RPMI8226 (cell line): ENCODE results near the gene SOST.
A peak's percentile ranks its signal among the peaks of the same experiment; 100 is the strongest.
"Not testable (repeated sequence)": the region's sequence is repeated elsewhere in the genome, so short reads cannot be mapped to it uniquely, and the experiment has no call there.

Experiments
- DNase-seq: peaks from one replicate; pipeline ENCODE4 v3.0.0-alpha.2; 2015

Gene SOST

DNA sequence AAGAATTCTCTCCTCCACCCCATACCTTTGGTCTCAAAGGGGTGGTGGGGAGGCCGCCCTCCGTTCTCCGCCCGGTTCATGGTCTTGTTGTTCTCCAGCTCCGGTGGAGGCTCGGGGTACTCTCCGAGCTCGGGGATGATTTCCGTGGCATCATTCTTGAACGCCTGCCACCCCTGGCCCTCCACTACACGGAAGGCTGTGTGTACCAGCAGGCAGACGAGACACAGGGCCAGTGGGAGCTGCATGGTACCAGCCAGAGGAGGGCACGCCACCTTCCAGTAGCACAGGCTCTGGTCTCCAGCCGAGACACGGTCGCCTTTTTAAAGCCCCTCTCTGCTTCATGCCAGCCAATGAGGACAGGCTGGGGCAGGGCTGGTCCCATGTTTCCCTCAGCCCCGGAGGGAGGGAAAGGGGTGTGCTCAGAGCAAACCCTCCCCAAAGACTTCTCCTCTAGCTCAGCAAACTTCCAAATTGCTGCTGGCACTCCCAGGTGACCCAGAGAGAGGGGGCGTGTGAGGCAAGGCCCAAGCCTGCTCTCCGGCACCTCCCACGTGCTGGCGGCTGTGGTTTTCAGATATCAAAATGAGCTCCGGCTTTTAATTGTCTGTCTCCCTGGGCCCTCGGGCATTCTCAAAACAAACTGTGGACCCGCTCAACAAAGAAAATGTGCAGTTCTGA is at the start of gene SOST:
TSS of gene SOST (minus strand) at position 295 of the 678 bp plus-strand sequence. CDS start at position 245, 50 bp downstream.
- no peak for DNase-seq

GRCh38 chr17:43808076-43808475 is 49.5 kb upstream of the SOST start:
- no peak for DNase-seq

- DNase-seq, result no peak
Observed at GRCh38 chr17:43805117-43805516, 46.5 kb upstream of the SOST start.

DNA sequence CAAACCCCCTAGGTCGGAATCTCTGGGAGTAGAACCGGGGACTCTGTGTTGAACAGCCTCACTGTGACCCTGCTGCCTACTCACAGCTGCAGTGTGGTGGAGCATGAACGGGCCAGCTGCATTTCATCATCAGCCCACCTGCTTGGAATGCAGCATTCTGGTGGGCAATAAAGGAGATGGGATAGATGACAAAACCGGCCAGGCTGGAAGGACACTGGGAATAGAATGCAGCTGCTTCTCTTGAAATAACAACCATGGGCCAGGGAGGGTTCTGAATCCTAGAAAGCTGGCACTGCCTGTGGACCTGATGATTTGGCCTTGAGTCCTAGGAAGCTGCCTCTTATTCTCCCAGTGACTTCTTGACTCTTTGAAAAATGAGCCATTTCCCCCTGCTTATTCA is 45.2 kb upstream of the SOST start:
- no peak for DNase-seq

DNA sequence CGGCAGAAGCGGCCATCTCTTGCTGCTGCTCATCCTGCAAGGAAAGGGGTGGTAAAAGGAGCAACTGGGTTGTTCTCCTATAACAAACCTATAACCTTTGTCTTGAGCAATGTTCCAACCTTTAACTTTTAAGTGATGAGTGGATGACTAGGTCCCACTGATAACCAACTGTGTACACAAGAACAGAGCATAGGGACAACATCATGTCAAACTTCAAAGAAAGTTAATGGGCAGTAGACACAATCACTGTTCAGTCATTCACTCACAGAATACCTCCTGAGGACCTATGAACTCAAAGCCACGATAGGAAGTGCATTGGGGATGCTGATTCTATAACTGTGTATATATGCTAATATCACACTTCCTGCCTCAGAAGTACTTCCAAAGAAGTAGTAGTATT is 43.3 kb upstream of the SOST start:
- DNase-seq, result no peak

DNA sequence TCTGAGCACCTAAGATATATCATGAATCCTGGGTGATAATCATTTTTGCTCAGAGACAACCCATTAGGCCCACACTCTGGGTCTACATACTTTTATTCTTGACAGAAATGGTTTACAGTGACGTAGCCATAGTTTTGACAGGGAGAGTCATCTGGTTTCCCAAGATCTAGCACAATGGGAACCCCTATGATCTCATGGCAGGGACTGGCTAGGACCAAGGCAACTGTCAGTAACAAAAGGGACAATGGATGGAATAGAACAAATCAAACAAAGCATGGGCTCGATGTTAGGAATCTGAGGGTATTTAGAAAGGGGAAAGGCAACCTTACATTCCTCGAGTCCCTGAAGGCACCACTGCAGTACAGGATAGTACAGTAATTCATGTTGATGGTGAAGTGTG is 42.1 kb upstream of the SOST start:
- no peak for DNase-seq

GRCh38 chr17:43799047-43799446 is 40.5 kb upstream of the SOST start:
- no peak for DNase-seq

GRCh38 chr17:43798024-43798423 is 39.4 kb upstream of the SOST start:
- DNase-seq, result not testable (repeated sequence)

GRCh38 chr17:43792668-43793067 is 34.1 kb upstream of the SOST start:
- not testable (repeated sequence) for DNase-seq

- DNase-seq, result peak; percentile 48
Observed at GRCh38 chr17:43791589-43791988, 33.0 kb upstream of the SOST start.

- peak; percentile 22 for DNase-seq
Observed at GRCh38 chr17:43790311-43790940, 31.8 kb upstream of the SOST start.

GRCh38 chr17:43789482-43789881 is 30.9 kb upstream of the SOST start:
- DNase-seq, result no peak

GRCh38 chr17:43788540-43788939 is 29.9 kb upstream of the SOST start:
- no peak for DNase-seq

- no peak for DNase-seq
Observed at GRCh38 chr17:43787728-43788127, 29.1 kb upstream of the SOST start.

DNA sequence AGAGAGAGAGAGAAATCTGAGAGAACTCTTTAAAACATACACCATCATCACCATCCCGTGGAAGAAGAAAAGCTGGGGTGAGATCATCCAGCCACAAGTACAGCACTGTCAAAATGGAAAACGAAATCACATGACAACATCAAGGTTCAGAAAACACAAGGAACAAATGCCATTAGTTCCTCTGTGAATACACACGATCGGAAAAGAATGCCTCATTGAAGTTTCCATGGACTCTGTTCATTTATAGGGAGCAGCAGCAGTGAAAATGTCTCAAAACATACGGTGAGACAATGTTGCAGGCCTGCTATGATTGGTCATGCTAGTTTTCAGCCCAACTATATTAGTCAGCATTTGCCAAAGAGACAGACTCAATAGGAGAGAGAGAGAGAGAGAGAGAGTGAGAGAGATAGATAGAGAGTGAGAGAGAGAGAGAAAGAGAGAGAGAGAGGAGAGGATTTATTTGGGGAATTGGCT is 26.1 kb upstream of the SOST start:
- no peak for DNase-seq

GRCh38 chr17:43784068-43784467 is 25.5 kb upstream of the SOST start:
- no peak for DNase-seq

DNA sequence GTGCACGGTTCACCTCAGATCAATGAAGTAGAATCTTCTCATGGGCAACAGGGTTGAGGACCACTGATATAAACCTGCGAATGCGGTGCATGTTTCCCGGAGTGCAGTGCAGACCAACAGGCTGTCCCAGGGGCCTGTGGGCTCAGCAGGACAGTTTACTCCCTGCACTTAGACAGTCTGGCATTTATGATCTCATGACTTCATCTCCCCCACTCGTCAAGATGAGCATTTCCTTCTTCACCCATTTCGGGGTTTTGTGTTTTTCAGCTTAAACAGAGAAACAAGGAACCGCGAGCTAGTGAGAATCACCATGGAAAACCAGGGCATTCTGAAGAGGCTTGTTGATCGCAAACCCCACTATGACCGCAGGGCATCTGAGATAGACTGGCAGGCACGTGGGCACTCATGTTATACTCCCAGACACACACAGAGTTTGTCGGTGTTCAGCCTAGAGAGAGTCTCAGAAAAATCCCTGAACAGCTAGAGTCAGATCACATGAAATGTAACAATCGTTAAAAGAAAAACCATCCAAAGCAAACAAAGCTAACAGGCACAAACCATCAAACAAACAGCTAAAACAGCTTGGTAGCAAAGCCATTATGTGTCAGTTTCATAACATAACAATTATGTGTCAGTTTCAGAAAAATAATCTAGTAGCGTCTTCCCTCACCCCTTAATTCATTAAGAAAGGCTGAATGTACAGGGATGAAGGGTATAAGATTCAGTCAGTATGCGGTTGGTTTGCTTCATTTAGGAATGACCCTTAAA is 24.5 kb upstream of the SOST start:
- no peak for DNase-seq

GRCh38 chr17:43780135-43780534 is 21.5 kb upstream of the SOST start, which contains the start of gene CFAP97D1:
Gene CFAP97D1 (plus strand): TSS chr17:43780435. CDS start chr17:43780463, 28 bp downstream.
- DNase-seq, result no peak

- DNase-seq, result no peak
Observed at GRCh38 chr17:43779145-43780125, 20.8 kb upstream of the SOST start.

GRCh38 chr17:43778337-43779144 is 19.9 kb upstream of the SOST start, which contains the start of gene DUSP3:
Gene DUSP3 (minus strand): TSS chr17:43778977. CDS start chr17:43778924, 53 bp downstream.
- DNase-seq, result peak; percentile 81
